ENCODE results near the gene BBS9. TPM values are rescaled to one million over a fixed set of nuclear protein-coding genes. Genes with fewer than 3 reads are reported as not detected.

Gene BBS9
- total and polyA plus RNA-seq, 7 donors = 2.4 to 36.6 (median 30.5) TPM

DNA sequence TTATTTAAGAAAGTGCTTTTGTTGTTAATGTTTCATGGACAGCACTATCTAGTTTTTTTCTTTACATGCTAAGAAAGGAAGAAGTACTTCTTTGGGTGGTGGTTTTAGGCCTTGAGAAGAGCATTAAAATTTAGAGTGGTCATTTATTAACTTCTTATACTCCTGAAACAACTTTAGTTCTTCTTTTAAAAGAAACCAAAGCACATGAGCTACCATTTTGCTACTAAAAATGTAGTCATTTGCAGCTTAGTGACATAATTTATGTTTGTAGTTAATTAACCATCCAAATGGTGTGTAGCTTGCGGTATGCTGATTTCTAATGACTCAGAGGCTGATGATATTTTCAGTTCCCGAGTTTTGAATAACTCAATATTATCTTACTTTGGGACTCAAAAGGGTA is 207.5 kb downstream of the BBS9 start:
- no peaks in the 10 kb centered on the region for H3K4me1 ChIP-seq
- H3K9me3 ChIP-seq = no peaks in the 10 kb centered on the region
- TF ChIP-seq EP300 (IDR thresholded peaks at IDR 0.05) (no peak), POLR2AphosphoS5 (IDR thresholded peaks at IDR 0.05) (no peak), POLR2A (IDR thresholded peaks at IDR 0.05) (no peak)
- TF ChIP-seq, protein P1, sequence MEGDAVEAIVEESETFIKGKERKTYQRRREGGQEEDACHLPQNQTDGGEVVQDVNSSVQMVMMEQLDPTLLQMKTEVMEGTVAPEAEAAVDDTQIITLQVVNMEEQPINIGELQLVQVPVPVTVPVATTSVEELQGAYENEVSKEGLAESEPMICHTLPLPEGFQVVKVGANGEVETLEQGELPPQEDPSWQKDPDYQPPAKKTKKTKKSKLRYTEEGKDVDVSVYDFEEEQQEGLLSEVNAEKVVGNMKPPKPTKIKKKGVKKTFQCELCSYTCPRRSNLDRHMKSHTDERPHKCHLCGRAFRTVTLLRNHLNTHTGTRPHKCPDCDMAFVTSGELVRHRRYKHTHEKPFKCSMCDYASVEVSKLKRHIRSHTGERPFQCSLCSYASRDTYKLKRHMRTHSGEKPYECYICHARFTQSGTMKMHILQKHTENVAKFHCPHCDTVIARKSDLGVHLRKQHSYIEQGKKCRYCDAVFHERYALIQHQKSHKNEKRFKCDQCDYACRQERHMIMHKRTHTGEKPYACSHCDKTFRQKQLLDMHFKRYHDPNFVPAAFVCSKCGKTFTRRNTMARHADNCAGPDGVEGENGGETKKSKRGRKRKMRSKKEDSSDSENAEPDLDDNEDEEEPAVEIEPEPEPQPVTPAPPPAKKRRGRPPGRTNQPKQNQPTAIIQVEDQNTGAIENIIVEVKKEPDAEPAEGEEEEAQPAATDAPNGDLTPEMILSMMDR (IDR thresholded peaks at IDR 0.05) = no peak
- intact Hi-C loops (cut with DNase I) = no loop called here
- no peaks in the 10 kb centered on the region for H3K36me3 ChIP-seq
- WGBS, 2 donors = 91 to 94% methylated on average over 2 of the region's 2 CpGs
- H3K4me3 ChIP-seq = no peak overlapping the region
- H3K27ac ChIP-seq = no peak overlapping the region
- H3K27me3 ChIP-seq = no peaks in the 10 kb centered on the region
- DNase-seq = no peak

GRCh38 chr7:33339074-33339790 is 209.9 kb downstream of the BBS9 start:
- intact Hi-C loops (cut with DNase I) = no loop called here
- WGBS, 2 donors = 80 to 86% methylated on average over 3 of the region's 3 CpGs
- H3K4me3 ChIP-seq = no peak overlapping the region
- no peaks in the 10 kb centered on the region for H3K4me1 ChIP-seq
- no peaks in the 10 kb centered on the region for H3K36me3 ChIP-seq
- H3K27me3 ChIP-seq = no peaks in the 10 kb centered on the region
- no peaks in the 10 kb centered on the region for H3K9me3 ChIP-seq
- H3K27ac ChIP-seq = no peak overlapping the region
- TF ChIP-seq EP300 (IDR thresholded peaks at IDR 0.05) (no peak), POLR2AphosphoS5 (IDR thresholded peaks at IDR 0.05) (no peak), POLR2A (IDR thresholded peaks at IDR 0.05) (no peak)
- TF ChIP-seq, protein P1 (IDR thresholded peaks at IDR 0.05) = no peak
- no peak for DNase-seq

DNA sequence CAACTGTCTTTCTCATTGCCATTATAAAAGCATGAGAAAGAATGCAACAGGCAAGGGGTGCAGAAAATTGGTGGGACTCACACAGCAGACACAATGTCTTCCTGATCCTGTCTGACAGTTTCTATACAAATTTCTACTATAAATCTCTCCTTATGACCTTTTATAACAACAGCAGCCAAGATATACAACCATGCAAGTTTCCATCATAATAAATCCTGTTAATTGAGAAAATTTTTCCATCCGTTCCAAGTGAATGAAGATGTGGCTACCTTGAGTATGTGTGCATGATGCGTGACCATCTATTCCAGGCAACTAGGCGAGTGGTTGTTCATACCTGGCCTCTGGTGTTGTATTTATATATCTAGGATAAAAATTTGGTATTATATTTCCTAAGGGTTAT is 216.7 kb downstream of the BBS9 start:
- Histone ChIP-seq H3K36me3 (peaks cover 0 to 16% (median 0%) of the 10 kb centered on the region in 4 donors), H3K4me3 (no peak overlapping the region), H3K27me3 (no peaks in the 10 kb centered on the region), H3K27ac (no peak overlapping the region), H3K4me1 (no peaks in the 10 kb centered on the region), H3K9me3 (no peaks in the 10 kb centered on the region)
- 94 to 96% methylated on average over 3 of the region's 3 CpGs for WGBS, 2 donors
- intact Hi-C loops (cut with DNase I) = no loop called here
- TF ChIP-seq POLR2A (IDR thresholded peaks at IDR 0.05) (no peak), EP300 (IDR thresholded peaks at IDR 0.05) (no peak), POLR2AphosphoS5 (IDR thresholded peaks at IDR 0.05) (no peak)
- DNase-seq = no peak

DNA sequence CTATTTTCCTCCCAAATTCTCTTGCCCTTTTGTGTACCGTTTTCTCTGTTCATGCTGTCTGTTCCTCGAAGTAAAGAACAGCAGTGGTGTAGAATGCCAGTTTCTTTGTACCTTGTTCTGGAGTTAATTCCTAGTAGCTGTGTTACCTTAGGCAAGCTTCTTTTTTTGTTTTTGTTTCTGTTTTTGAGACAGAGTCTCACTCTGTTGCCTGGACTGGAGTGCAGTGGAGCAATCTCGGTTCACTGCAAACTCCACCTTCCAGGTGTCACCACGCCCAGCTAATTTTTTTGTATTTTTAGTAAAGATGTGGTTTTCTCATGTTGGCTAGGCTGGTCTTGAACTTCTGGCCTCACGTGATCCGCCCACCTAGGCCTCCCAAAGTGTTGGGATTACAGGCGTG is 221.2 kb downstream of the BBS9 start:
- Histone ChIP-seq H3K4me3 (no peak overlapping the region), H3K9me3 (no peaks in the 10 kb centered on the region), H3K4me1 (peaks cover 0 to 14% (median 5%) of the 10 kb centered on the region in 4 donors), H3K27me3 (no peaks in the 10 kb centered on the region), H3K27ac (no peak overlapping the region), H3K36me3 (peaks cover 0 to 16% (median 0%) of the 10 kb centered on the region in 4 donors)
- TF ChIP-seq EP300 (IDR thresholded peaks at IDR 0.05) (no peak), POLR2AphosphoS5 (IDR thresholded peaks at IDR 0.05) (no peak), POLR2A (IDR thresholded peaks at IDR 0.05) (no peak)
- TF ChIP-seq, protein P1 (IDR thresholded peaks at IDR 0.05) = no peak
- whole genome bisulfite sequencing, 2 donors = 93 to 95% methylated on average over 7 of the region's 7 CpGs
- intact Hi-C loops (cut with DNase I) = no loop called here
- no peak for DNase-seq

GRCh38 chr7:33351709-33352108 is 222.3 kb downstream of the BBS9 start:
- H3K36me3 ChIP-seq = peaks cover 0 to 16% (median 0%) of the 10 kb centered on the region in 4 donors
- DNase-seq = no peak
- intact Hi-C loops (cut with DNase I) = no loop called here
- no peak for TF ChIP-seq EP300 (IDR thresholded peaks at IDR 0.05)
- TF ChIP-seq POLR2A (IDR thresholded peaks at IDR 0.05) = no peak
- TF ChIP-seq, protein P1 (IDR thresholded peaks at IDR 0.05) = no peak
- TF ChIP-seq POLR2AphosphoS5 (IDR thresholded peaks at IDR 0.05) = no peak
- no peak overlapping the region for H3K27ac ChIP-seq
- H3K4me1 ChIP-seq = peaks cover 0 to 14% (median 5%) of the 10 kb centered on the region in 4 donors
- H3K4me3 ChIP-seq = no peak overlapping the region
- no peaks in the 10 kb centered on the region for H3K27me3 ChIP-seq
- WGBS, 2 donors = 96 to 98% methylated on average over 9 of the region's 9 CpGs
- H3K9me3 ChIP-seq = no peaks in the 10 kb centered on the region
